ENCODE results near the gene SUN3. TPM values are rescaled to one million over a fixed set of nuclear protein-coding genes. Genes with fewer than 3 reads are reported as not detected.

Gene SUN3
- total and polyA plus RNA-seq, 4 experiments from 2014 or later, result 0.56 TPM; not detected in 3

DNA sequence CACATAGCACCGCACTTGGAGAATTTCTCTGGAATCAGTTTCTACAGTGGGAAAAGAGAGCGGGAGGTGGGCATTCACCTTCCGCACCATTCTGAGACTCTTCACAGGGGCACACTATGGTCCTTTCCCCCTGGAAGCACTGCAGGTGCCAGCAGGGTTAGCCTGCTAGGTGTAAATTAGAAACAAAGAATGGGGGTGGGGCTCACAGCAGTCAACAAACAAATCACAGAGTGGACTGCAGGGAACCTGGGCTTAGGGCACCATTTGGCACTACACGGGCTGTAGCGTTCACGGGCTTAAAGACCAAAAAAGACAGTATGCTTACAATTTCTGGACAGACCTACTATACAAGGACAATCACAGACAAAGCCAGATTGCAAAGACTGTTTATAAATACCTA, 72.7 kb downstream of the SUN3 start:
- Mint-ChIP-seq H3K27ac (no peak overlapping the region), H3K4me1 (peaks cover 0 to 8% (median 3%) of the 10 kb centered on the region in 4 donors), H3K9me3 (no peaks in the 10 kb centered on the region), H3K36me3 (peaks cover 23 to 47% of the 10 kb centered on the region in 2 donors), H3K27me3 (no peaks in the 10 kb centered on the region), H3K4me3 (no peak overlapping the region)
- no peaks in the 10 kb centered on the region for H3K27me3 ChIP-seq (ENCODE audit: insufficient read depth, low read length)
- intact Hi-C loops (cut with micrococcal nuclease), result no loop called here
- no peaks in the 10 kb centered on the region for H3K4me1 ChIP-seq (ENCODE audit: insufficient read depth, low read length)
- POLR2A ChIA-PET (ENCODE audit: partially characterized antibody), result no interaction called here
- CTCF ChIA-PET (ENCODE audit: partially characterized antibody), result interaction anchor here (1.0 kb wide), 1 partner anchor 35 kb away, joined by 3 read pairs; no protein-coding TSS in a partner anchor
- no peaks in the 10 kb centered on the region for H3K36me3 ChIP-seq (ENCODE audit: insufficient read depth, low read length)
- no peak overlapping the region for H3K4me3 ChIP-seq (ENCODE audit: low read length in 2 of 2)
- H3K9me3 ChIP-seq (ENCODE audit: control insufficient read depth in 1 of 2, low read length in 2 of 2), result no peaks in the 10 kb centered on the region
- DNase-seq, result no peak
- H3K27ac ChIP-seq (ENCODE audit: low read depth, low read length), result no peak overlapping the region

DNA sequence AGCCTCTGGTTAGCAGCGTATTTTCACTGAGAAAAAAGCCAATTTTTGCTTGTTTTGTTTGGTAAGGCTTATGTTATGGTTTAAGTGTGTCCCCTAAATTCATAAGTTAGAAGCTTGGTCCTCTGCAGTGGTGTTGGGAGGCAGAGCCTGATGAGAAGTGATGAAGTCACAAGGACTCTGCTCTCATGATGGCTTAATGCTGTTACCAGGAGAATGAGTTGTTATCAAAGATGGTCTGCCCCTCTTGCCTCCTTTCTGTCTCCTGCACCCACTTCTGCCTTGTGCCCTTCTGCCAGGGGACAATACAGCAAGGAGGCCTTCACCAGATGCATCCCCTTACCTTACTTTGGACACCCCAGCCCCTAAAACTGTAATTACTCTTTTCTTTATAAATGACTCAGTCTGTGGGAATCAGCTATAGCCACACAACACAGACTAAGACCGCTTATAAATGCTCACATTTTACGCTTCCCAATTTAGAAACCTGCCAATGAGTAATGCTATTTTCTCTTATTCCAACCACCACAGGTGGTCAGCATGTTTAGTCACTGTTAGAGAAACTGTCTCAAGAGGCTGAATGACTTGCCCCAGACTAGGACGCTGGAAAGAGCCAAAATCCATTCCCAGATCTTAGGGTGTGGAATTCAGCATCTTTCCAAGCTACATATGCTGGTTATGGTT, 74.5 kb downstream of the SUN3 start:
- H3K27ac Mint-ChIP-seq, result peak overlapping the region in 3 of 7 donors; percentile 6 to 64 (median 47)
- peaks cover 0 to 8% (median 3%) of the 10 kb centered on the region in 4 donors for H3K4me1 Mint-ChIP-seq
- POLR2A ChIA-PET (ENCODE audit: partially characterized antibody), result interaction anchor here (1.3 kb wide), 1 partner anchor 10 kb away, joined by 4 read pairs; no protein-coding TSS in a partner anchor

DNA sequence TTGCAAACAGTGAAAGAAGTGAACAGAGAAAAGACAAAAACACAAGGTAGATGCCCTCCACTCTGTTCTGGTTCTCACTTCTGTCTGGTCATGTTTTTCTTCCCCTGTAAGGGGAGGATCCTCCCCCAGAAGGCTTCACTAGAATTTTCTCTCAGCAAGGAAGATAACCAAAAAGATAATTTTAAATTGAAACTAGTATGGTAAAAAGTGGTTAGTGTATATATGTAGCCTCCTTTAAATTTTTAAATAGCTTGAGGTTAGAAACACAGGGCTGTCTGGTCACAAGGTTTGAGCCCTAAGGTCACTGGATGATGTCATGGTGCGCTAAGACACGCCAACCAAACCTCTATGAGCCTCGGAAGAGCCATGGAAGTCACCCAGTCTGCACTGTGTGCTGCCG, 75.1 kb downstream of the SUN3 start:
- Mint-ChIP-seq H3K4me3 (no peak overlapping the region), H3K27me3 (no peaks in the 10 kb centered on the region), H3K9me3 (no peaks in the 10 kb centered on the region), H3K36me3 (peaks cover 16 to 41% of the 10 kb centered on the region in 2 donors), H3K4me1 (peaks cover 0 to 8% (median 3%) of the 10 kb centered on the region in 4 donors), H3K27ac (peak overlapping the region in 3 of 7 donors; percentile 5 to 44 (median 32))
- Histone ChIP-seq H3K27ac (ENCODE audit: low read depth, low read length) (no peak overlapping the region), H3K36me3 (ENCODE audit: insufficient read depth, low read length) (no peaks in the 10 kb centered on the region), H3K4me1 (ENCODE audit: insufficient read depth, low read length) (no peaks in the 10 kb centered on the region), H3K9me3 (ENCODE audit: control insufficient read depth in 1 of 2, low read length in 2 of 2) (no peaks in the 10 kb centered on the region), H3K27me3 (ENCODE audit: insufficient read depth, low read length) (no peaks in the 10 kb centered on the region), H3K4me3 (ENCODE audit: low read length in 2 of 2) (no peak overlapping the region)
- CTCF ChIA-PET (ENCODE audit: partially characterized antibody), result interaction anchor here (0.9 to 1.1 kb wide), 2 partner anchors 8 to 157 kb away, joined by 3 to 4 read pairs; no protein-coding TSS in a partner anchor
- POLR2A ChIA-PET (ENCODE audit: partially characterized antibody), result interaction anchor here (1.3 kb wide), 1 partner anchor 11 kb away, joined by 4 read pairs; no protein-coding TSS in a partner anchor
- intact Hi-C loops (cut with micrococcal nuclease), result no loop called here
- no peak for DNase-seq

More for the DNA sequence above, 74.5 kb downstream of the SUN3 start:
- intact Hi-C loops (cut with micrococcal nuclease), result no loop called here
- Histone ChIP-seq H3K4me1 (ENCODE audit: insufficient read depth, low read length) (no peaks in the 10 kb centered on the region), H3K27ac (ENCODE audit: low read depth, low read length) (no peak overlapping the region), H3K27me3 (ENCODE audit: insufficient read depth, low read length) (no peaks in the 10 kb centered on the region), H3K36me3 (ENCODE audit: insufficient read depth, low read length) (no peaks in the 10 kb centered on the region), H3K4me3 (ENCODE audit: low read length in 2 of 2) (no peak overlapping the region), H3K9me3 (ENCODE audit: control insufficient read depth in 1 of 2, low read length in 2 of 2) (no peaks in the 10 kb centered on the region)
- Mint-ChIP-seq H3K36me3 (peaks cover 16 to 41% of the 10 kb centered on the region in 2 donors), H3K4me3 (no peak overlapping the region), H3K9me3 (no peaks in the 10 kb centered on the region), H3K27me3 (no peaks in the 10 kb centered on the region)
- CTCF ChIA-PET (ENCODE audit: partially characterized antibody), result interaction anchor here (1.1 kb wide), 1 partner anchor 9 kb away, joined by 4 read pairs; no protein-coding TSS in a partner anchor
- no peak for DNase-seq

DNA sequence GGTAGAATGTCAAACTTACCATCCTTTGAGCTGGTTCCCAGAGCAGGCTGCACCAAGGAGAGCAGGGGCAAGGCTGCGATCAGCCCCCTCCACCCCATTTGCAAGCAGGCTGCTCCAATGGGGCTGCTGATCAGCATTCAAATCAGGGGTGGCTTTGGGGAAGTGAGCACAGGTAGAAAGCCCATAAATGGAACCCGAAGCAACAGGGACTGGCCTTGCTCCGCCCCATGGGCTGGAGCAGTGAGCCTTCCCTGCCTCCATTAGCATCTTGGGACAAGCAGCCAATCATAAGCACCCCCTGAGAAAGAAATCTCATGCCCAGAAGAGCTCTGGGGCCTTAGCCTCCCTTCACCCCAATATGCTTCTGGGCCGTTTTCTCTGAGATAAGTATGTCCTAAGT, 76.7 kb downstream of the SUN3 start:
- H3K27ac Mint-ChIP-seq, result peak overlapping the region in 1 of 7 donors; percentile 26
- H3K36me3 Mint-ChIP-seq, result peaks cover 9 to 33% of the 10 kb centered on the region in 2 donors
- no peaks in the 10 kb centered on the region for H3K27me3 ChIP-seq (ENCODE audit: insufficient read depth, low read length)
- POLR2A ChIA-PET (ENCODE audit: partially characterized antibody), result no interaction called here
- H3K9me3 Mint-ChIP-seq, result no peaks in the 10 kb centered on the region
- intact Hi-C loops (cut with micrococcal nuclease), result no loop called here
- no peak overlapping the region for H3K27ac ChIP-seq (ENCODE audit: low read depth, low read length)
- no peaks in the 10 kb centered on the region for H3K27me3 Mint-ChIP-seq
- H3K9me3 ChIP-seq (ENCODE audit: control insufficient read depth in 1 of 2, low read length in 2 of 2), result no peaks in the 10 kb centered on the region
- H3K4me1 Mint-ChIP-seq, result peaks cover 0 to 3% (median 2%) of the 10 kb centered on the region in 4 donors
- no peak overlapping the region for H3K4me3 Mint-ChIP-seq
- H3K36me3 ChIP-seq (ENCODE audit: insufficient read depth, low read length), result no peaks in the 10 kb centered on the region
- no peak overlapping the region for H3K4me3 ChIP-seq (ENCODE audit: low read length in 2 of 2)
- H3K4me1 ChIP-seq (ENCODE audit: insufficient read depth, low read length), result no peaks in the 10 kb centered on the region
- no peak for DNase-seq
- CTCF ChIA-PET (ENCODE audit: partially characterized antibody), result no interaction called here

DNA sequence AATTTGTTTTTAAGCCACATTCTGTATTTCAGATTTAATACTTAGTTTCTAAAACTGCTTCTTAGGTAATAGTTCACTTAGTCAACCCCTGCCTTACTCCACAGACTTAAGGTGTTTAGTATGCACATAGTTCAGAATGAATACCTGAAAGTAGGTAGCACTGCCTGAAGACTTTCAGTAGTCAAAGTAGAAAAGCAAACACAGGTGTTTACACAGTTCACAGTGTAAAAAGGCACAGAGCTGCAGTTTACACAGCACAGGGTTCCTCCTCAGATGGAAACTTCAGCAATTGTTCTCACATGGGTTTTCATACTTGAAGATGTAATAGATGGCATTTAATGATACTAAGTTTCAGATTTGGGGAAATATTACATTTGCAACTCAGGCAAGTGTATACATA, 77.5 kb downstream of the SUN3 start:
- Mint-ChIP-seq H3K36me3 (peaks cover 6 to 26% of the 10 kb centered on the region in 2 donors), H3K4me3 (no peak overlapping the region), H3K9me3 (no peaks in the 10 kb centered on the region), H3K27me3 (no peaks in the 10 kb centered on the region), H3K27ac (no peak overlapping the region), H3K4me1 (peaks cover 0 to 2% (median 0%) of the 10 kb centered on the region in 4 donors)
- Histone ChIP-seq H3K27ac (ENCODE audit: low read depth, low read length) (no peak overlapping the region), H3K36me3 (ENCODE audit: insufficient read depth, low read length) (no peaks in the 10 kb centered on the region), H3K27me3 (ENCODE audit: insufficient read depth, low read length) (no peaks in the 10 kb centered on the region), H3K9me3 (ENCODE audit: control insufficient read depth in 1 of 2, low read length in 2 of 2) (no peaks in the 10 kb centered on the region), H3K4me3 (ENCODE audit: low read length in 2 of 2) (no peak overlapping the region), H3K4me1 (ENCODE audit: insufficient read depth, low read length) (no peaks in the 10 kb centered on the region)
- DNase-seq, result no peak
- POLR2A ChIA-PET (ENCODE audit: partially characterized antibody), result no interaction called here
- CTCF ChIA-PET (ENCODE audit: partially characterized antibody), result no interaction called here
- intact Hi-C loops (cut with micrococcal nuclease), result no loop called here

DNA sequence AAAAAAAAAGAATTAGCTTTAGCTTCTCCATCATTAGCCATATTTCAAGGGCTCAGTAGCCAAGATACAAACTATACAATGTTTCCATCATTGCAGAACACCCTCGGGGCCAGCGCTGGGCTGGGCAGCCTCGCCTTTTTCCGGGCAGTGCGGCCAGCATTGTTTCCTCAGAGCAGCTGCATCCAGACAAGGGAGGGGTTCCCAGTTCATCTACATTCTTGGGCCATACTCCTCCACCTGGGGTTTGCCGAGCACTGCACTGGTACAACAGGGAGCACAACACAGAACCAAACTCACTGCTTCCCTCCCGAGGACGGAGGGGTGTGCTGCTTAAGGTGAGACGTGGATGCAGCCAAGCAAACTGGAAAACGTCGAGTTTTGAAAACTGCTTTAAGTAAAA, 78.2 kb downstream of the SUN3 start:
- H3K27me3 ChIP-seq (ENCODE audit: insufficient read depth, low read length), result no peaks in the 10 kb centered on the region
- Mint-ChIP-seq H3K36me3 (peaks cover 5 to 19% of the 10 kb centered on the region in 2 donors), H3K9me3 (no peaks in the 10 kb centered on the region), H3K4me3 (no peak overlapping the region), H3K27ac (no peak overlapping the region), H3K4me1 (no peaks in the 10 kb centered on the region), H3K27me3 (no peaks in the 10 kb centered on the region)
- DNase-seq, result no peak
- ChIA-PET CTCF (ENCODE audit: partially characterized antibody) (interaction anchor here (0.7 to 1.1 kb wide), 2 partner anchors 41 to 204 kb away, joined by 3 read pairs; no protein-coding TSS in a partner anchor), POLR2A (ENCODE audit: partially characterized antibody) (no interaction called here)
- intact Hi-C loops (cut with micrococcal nuclease), result no loop called here
- no peak overlapping the region for H3K27ac ChIP-seq (ENCODE audit: low read depth, low read length)
- H3K9me3 ChIP-seq (ENCODE audit: control insufficient read depth in 1 of 2, low read length in 2 of 2), result no peaks in the 10 kb centered on the region
- H3K4me3 ChIP-seq (ENCODE audit: low read length in 2 of 2), result no peak overlapping the region
- H3K36me3 ChIP-seq (ENCODE audit: insufficient read depth, low read length), result no peaks in the 10 kb centered on the region
- H3K4me1 ChIP-seq (ENCODE audit: insufficient read depth, low read length), result no peaks in the 10 kb centered on the region

DNA sequence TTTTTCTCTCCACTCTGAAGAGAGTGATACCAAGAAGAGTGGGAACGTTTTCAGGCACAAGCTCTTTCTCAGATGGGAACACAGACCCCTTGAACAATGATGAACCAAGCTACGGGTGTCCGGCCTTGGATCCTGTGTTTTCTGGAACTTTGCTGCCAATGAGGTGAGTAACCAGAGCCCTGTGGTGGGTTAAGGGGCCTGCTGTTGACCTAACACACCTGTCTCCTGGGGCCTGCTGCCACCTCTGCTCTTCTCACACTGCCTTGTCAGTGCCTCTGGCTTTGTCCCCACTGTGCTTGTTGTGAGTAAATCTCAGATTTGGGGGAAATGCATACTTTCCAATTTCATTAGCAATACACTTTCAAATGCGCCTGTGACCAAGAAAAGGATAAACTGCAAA, 79.2 kb downstream of the SUN3 start:
- Mint-ChIP-seq H3K4me1 (peaks cover 0 to 3% (median 0%) of the 10 kb centered on the region in 4 donors), H3K9me3 (no peaks in the 10 kb centered on the region), H3K27ac (peak overlapping the region in 1 of 7 donors; percentile 0), H3K4me3 (no peak overlapping the region), H3K36me3 (peaks cover 5 to 11% of the 10 kb centered on the region in 2 donors), H3K27me3 (no peaks in the 10 kb centered on the region)
- no peak overlapping the region for H3K27ac ChIP-seq (ENCODE audit: low read depth, low read length)
- no peak for DNase-seq
- no peaks in the 10 kb centered on the region for H3K27me3 ChIP-seq (ENCODE audit: insufficient read depth, low read length)
- intact Hi-C loops (cut with micrococcal nuclease), result no loop called here
- no peak overlapping the region for H3K4me3 ChIP-seq (ENCODE audit: low read length in 2 of 2)
- no peaks in the 10 kb centered on the region for H3K9me3 ChIP-seq (ENCODE audit: control insufficient read depth in 1 of 2, low read length in 2 of 2)
- no peaks in the 10 kb centered on the region for H3K4me1 ChIP-seq (ENCODE audit: insufficient read depth, low read length)
- ChIA-PET POLR2A (ENCODE audit: partially characterized antibody) (no interaction called here), CTCF (ENCODE audit: partially characterized antibody) (interaction anchor here (0.6 to 2.8 kb wide), 3 partner anchors 10 to 206 kb away, joined by 4 to 14 read pairs (median 5); no protein-coding TSS in a partner anchor)
- no peaks in the 10 kb centered on the region for H3K36me3 ChIP-seq (ENCODE audit: insufficient read depth, low read length)
